Ovary (tissue), 3 donors: ENCODE data around the gene CHAMP1.

ENCODE experiments used
- CTCF ChIP-seq, 3 donors: fragments of 450-650 bp in 2 of 3; fragments of 200-600 bp in 1 of 3; IDR thresholded peaks; one replicate each; pipeline versions ENCODE4 v1.5.1 to v1.8.0; 2016 to 2022; ENCODE audit warnings: antibody characterized with exemption in 3 of 3, mild to moderate bottlenecking in 1 of 3
- EP300 ChIP-seq: sonication (generic); formaldehyde crosslinking; IDR thresholded peaks from one replicate; pipeline ENCODE4 v1.6.1; 2017; ENCODE audit warnings: antibody characterized with exemption
- POLR2A ChIP-seq: fragments of 450-650 bp; IDR thresholded peaks from one replicate; pipeline ENCODE4 v1.6.1; 2017; ENCODE audit warnings: antibody characterized with exemption, mild to moderate bottlenecking, moderate library complexity
- donor health status: DM: no; HTN: no; CAD: no.

DNA sequence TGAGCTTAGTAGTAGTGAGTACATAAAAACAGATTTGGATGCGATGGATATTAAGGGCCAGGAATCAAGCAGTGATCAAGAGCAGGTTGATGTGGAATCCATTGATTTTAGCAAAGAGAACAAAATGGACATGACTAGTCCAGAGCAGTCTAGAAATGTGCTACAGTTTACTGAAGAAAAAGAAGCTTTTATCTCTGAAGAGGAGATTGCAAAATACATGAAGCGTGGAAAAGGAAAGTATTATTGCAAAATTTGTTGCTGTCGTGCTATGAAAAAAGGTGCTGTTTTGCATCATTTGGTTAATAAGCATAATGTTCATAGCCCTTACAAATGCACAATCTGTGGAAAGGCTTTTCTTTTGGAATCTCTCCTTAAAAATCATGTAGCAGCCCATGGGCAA is 11.4 kb downstream of the CHAMP1 start:
- TF ChIP-seq CTCF (IDR thresholded peaks at IDR 0.05) (no peak), POLR2A (no peak), EP300 (no peak)
